Muscle of back (tissue), 11 donors: Measurements from ENCODE around the gene FOSL2. TPM values are rescaled to one million over a fixed set of nuclear protein-coding genes. Genes with fewer than 3 reads are reported as not detected.

ENCODE experiments used
- DNase-seq, 3 donors: peaks; one replicate each; pipeline versions ENCODE4 v3.0.0 to v3.0.0-alpha.2; 2013
- polyA plus RNA-seq, 10 donors: library from polyadenylated mRNA; unstranded; fragments of 120-200 nt; gene quantifications; one replicate each; pipeline ENCODE4 v1.2.1, GENCODE V29; 2013; ENCODE audit not compliant: insufficient read length in 10 of 10

The FOSL2 gene
- polyA plus RNA-seq, 10 donors: 11.9 to 30.0 (median 15.4) TPM

- peak in 1 of 3 donors; percentile 59 for DNase-seq
Observed at GRCh38 chr2:28447943-28448792, 55.5 kb downstream of the FOSL2 start.

DNA sequence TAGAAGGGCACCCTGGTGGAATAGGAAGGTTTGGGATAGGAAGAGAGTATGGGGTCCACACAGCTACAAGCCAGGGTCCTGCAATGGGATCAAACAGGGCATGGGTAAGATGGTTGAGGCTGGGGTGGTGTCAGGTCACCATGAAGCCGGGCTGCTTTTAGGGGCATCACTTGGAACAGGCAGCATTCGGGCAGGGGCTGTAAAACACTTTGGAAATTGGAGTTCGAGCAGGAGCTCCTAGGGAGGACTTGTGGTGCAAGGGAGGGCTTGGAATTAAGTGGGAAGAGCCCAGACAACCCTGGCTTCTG, 56.1 kb downstream of the FOSL2 start:
- no peak for DNase-seq

DNA sequence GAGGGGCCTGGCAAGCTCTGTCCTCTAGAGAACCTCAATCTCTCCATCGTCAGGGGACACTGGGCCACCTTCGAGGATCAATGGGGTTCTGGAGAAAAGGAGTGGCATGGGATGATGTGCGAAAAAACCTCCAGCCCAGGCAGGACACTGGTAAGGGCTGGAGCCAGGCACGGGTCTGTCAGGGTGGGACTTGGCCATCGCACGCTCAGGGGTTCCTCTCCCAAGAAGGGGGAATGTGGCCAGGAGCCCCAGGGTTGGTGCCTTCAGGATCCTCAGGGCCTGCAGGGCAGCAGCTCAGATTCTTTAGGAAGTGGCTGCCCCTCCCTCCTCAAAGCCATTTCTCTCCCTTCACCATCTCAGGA, 56.4 kb downstream of the FOSL2 start:
- no peak for DNase-seq

DNA sequence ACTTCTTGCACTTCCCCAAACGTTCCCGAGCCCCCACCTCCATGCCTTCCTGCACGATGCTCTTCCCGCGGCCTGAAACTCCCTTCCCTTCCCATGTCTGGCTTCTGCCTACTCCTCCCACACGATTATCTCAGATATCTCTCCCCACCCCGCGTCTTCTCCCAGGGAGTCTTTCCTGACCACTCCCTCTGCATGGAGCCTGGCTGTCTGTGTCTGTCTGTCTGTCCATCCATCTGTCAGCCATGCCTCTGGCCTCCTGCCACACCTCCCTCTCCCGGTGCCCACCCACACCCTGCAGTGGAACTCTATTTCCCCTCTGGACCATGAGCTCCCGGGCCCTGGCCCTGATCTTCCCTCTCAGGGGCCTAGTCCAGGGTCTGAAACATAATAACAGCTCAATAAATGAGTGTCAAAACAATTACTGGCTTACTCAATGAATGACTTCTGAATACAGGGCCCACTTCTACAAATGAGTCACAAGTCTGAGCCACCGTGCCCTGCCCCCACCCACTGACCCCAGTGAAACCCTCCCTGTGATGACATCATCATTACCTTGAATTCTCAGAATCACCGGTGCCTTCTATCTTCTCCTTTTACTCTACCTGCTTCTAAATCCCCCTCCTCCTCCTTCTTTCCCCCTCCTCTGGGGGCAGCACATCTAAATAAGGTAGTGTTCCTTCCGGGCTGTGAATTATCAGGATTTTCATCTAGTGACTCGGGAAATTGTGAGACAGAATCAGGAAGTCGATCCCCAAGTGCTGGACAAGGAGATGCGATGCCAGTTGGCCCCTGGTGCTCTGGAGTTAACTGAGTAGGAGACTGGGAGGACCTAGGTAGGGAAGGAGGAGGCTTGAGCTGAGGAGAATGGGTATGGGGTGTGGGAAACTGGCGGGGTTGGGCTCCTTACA, 57.1 kb downstream of the FOSL2 start:
- DNase-seq: no peak

DNA sequence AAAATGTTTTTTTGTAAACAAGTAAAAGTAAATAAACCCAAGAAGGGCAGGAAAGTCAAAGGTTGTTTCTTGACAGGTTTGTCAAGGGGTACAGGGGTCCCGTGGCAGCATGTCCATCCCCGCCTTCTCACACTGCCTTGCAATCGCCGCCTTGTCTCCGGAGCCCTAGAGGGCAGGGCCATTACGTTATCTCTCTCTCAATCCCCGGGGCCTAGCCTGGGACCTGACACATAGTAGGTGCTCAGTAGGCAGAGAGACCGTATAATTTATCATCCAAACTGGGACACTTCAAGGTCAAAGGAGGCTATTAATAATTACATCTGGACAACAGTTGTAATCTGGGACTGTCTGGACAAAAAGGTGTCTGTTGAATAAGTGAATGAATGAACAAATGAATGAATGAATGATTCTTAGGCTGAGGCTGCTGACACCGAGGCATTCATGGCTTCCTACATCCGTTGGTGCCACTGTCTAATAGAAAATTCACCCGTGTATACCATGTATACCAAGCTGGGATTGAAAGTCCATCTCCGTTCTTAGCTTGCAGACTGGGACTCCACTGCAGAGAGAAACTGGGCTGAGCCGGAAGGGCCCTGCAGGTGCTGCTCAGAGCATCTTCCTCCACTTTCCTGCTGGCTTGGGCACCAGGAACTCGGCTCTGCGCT, 58.4 kb downstream of the FOSL2 start:
- no peak for DNase-seq

DNA sequence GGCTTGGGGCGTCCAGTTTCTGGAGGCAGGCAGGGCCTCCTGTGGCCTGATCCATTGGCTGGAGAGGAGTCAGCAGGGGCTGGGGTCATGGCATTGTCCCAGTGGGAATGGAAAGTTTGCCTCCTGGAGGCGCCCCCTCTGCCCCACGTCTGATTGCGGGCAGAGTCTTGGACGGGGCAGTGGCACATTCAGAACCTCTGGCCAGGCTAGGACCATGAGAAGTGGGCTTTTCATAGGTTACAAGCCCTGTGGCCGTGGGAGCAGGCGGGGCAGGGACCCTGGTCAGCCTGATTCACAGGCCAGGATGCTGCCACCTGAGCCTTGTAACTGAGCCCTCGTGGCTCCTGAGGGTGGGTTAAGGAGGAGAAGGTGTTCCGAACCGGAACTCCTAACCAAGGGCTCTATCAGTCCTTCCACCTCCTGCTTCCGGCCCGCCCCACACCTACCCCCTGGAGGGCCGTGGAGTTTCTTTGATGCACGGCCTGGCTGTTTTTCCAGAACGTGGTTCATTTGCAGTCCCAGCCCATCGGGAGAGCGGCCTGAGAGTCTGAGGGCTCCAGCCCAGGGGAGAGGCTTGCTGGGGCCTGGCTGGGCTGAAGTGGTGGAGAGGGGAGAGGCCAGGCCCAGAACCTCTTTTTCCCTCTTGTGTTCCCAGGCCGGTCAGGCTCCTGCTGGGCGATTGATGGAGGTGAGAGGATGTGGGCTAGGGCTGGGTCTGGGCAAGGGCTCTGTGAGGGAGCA, 59.3 kb downstream of the FOSL2 start:
- no peak for DNase-seq

DNA sequence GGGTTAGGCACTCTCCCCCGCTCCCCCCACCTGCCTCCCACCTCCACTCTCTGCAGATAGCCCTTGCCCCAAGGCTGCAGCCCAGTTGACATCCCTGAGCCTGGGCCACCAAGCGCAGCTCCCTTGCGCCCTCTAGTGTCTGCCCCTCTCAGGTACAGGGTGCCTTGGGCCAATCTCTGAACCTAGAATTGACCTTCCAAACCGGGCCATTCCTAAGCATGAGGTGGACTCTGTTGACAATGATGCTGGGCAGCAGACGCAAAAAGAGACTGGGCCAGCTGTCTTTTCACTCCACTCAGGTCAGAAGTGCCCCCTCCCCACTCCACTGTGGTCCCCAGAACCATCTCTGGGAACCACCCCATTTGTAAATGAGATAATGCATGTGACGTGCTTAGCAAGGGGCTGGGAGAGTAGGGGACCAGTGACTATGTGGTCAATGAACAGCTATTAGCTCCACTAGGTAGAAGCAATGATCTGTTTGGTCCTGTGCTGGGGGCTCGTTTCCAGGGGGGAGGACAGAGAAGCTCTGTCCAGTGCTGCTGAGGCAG, 60.0 kb downstream of the FOSL2 start:
- DNase-seq: peak in 2 of 3 donors; percentile 40 to 56

GRCh38 chr2:28453396-28453795, 60.7 kb downstream of the FOSL2 start:
- no peak for DNase-seq

DNA sequence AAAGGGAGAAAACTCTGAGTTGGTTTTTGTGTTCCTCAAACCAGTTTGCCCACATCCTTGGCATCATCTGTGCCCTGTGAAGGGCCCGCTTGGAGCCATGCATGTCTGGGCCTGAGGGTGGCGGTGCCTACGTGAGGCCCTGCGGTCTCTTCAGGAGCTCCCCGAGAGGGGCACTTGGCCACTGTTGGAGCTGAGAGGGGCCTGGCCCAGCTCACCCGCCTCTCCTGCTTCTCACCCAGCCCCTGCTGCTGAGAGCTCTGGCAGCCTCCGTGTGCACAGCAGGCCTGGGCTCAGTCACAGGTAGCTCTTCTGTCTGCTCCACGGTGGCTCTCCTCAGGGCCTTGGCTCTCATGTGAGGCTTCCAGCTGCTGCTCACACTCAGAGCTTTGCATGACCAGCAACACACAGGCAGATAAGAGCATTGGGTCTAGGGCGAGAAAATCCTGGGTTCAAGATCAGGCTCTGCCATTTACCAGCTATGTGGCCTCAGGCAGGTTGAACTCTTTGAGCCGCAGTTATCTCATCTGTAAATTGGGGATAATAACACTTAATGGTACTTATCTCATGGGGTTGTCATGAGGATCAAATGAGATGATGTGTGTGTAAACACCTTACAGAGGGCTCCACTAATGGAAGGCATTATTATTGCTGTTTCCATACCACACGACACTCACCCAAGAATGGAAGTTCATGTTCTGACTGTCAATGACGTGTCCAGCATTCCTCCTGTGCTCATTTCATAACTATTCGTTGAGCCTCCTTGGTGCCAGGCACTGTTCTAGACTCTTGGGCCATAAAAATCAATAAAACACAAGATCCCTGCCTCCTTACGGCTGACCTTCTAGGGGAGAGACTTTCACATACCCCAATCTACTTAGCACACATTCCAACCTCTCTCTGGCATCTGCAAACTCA, 61.6 kb downstream of the FOSL2 start:
- no peak for DNase-seq

GRCh38 chr2:28457237-28457636, 64.6 kb downstream of the FOSL2 start:
- DNase-seq: no peak

DNA sequence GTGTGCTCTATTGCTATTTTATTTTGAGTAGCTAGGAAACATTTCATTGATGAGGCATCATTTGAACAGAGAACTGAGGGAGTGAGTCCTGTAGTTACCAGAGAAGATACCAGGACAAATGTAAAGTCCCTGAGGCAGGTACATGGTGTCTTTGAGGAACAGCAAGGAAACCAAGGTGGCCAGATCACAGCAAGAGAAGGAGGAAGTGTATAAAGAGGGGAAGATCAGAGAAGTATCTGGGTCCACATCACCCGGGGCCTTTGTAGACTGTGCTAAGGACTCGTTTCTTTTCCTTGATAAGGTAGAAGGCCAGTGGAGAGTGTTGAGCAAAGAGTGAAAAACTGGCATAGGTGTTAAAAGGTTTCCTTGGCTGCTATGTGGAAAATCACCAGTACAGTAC, 68.4 kb downstream of the FOSL2 start:
- DNase-seq: no peak

GRCh38 chr2:28462122-28462521, 69.5 kb downstream of the FOSL2 start:
- no peak for DNase-seq

- no peak for DNase-seq
Observed at GRCh38 chr2:28463211-28463816, 70.7 kb downstream of the FOSL2 start.

DNA sequence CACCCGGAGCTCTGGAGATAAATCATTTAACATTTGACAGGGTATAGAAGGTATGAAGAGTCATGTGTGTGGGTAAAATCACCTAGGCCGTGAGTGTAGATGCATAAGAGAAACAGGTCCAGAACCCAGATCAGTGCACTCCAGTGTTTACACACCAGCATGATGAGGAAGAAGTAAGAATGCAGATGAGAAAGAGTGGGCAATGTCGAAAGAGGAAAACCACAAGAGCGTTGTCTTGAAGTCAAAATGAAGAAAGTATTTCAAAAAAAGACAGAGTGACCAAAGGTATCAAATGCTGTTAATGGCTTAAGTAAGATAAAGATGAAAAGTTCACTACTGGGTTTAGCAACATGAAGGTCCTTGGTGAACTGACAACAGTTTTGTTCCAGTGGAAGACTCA, 71.2 kb downstream of the FOSL2 start:
- DNase-seq: no peak

DNA sequence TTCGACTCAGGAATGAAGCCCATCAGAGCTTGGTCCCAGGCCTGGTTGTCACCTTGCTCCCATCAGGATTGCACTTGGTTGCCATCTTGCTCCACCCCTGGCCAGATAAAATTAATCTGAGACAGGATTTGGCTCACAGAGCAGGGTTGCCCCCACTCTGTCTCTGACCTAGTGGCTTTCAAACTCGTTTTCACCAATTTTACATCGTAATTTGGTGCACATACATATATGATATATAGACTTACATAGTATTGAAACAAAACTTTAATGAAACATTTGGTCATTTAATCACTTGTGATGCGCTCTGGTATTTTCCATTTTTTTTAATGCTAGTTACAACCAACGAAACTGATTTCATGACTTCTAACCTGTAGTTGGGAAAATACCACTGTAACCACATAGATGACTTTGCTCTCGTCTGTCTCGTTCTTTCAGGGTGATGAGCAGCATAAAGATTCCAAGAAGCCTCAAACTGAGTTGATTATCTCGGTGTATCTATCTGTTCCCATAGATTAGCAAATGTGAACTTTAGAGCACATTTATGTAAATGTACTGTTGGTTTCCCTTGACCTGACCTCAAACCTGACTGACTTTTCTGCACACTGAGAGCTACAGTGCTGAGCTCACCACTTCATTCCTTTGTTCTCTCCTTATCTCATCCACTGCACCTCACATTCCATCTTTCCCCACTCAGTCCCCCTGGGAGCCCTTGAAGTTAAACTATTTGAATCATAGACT, 72.7 kb downstream of the FOSL2 start:
- DNase-seq: no peak
